IMR-90 (cell line): ENCODE measurements around the gene TNFRSF17. TPM values are rescaled to one million over a fixed set of nuclear protein-coding genes. Genes with fewer than 3 reads are reported as not detected.

Source experiments
- ATAC-seq: fragments of 200-7000 bp; cut with Tn5 transposase; 2 replicates; pipeline ENCODE4 v1.9.1; 2020; ENCODE audit warnings: low read depth, mild to moderate bottlenecking, moderate library complexity
- BruUV-seq: library from RNA; stranded (reverse); fragments of 400-500 nt; replicated peaks from 2 replicates; lab custom pipeline; 2021; lab: Mats Ljungman, UMichigan
- CTCF ChIA-PET: fragments of 300-600 bp; formaldehyde crosslinking; extraction: SDS; loops from one replicate; lab custom pipeline; 2021; ENCODE audit warnings: antibody characterized with exemption; lab: Yijun Ruan, JAX
- POLR2A ChIA-PET: fragments of 300-600 bp; sonication (Branson Sonifier 250); formaldehyde crosslinking; loops from one replicate; lab custom pipeline; 2022; ENCODE audit warnings: antibody characterized with exemption; ENCODE audit not compliant: unreplicated experiment; lab: Charles Lee
- DNase-seq: peaks from one replicate; pipeline ENCODE4 v3.0.0; 2013
- H2AFZ ChIP-seq: replicated peaks from 2 replicates; pipeline ENCODE3; 2013; ENCODE audit warnings: low read length, mild to moderate bottlenecking; ENCODE audit not compliant: poor library complexity
- H2AK5ac ChIP-seq: 2 replicates; pipeline ENCODE4 v1.6.1; 2013; ENCODE audit warnings: low read depth, low read length, inconsistent platforms
- H2AK9ac ChIP-seq: replicated peaks from 2 replicates; pipeline ENCODE3; 2013; ENCODE audit warnings: mild to moderate bottlenecking, low read depth, low read length, moderate library complexity; ENCODE audit not compliant: poor library complexity
- H2BK120ac ChIP-seq: 2 replicates; pipeline ENCODE4 v1.6.1; 2013; ENCODE audit warnings: low read depth, low read length, inconsistent platforms
- H2BK15ac ChIP-seq: 3 replicates; pipeline ENCODE4 v1.6.1; 2013; ENCODE audit warnings: low read depth, low read length, inconsistent platforms
- H2BK20ac ChIP-seq: 2 replicates; pipeline ENCODE4 v1.6.1; 2013; ENCODE audit warnings: low read depth, mild to moderate bottlenecking, inconsistent platforms, low read length, moderate library complexity
- H2BK5ac ChIP-seq: 2 replicates; pipeline ENCODE4 v1.6.1; 2013; ENCODE audit warnings: mild to moderate bottlenecking, low read depth, low read length, inconsistent platforms; ENCODE audit not compliant: poor library complexity, severe bottlenecking
- H3K14ac ChIP-seq: replicated peaks from 2 replicates; pipeline ENCODE4 v1.6.1; 2013; ENCODE audit warnings: low read depth, low read length, inconsistent platforms
- H3K18ac ChIP-seq: 2 replicates; pipeline ENCODE4 v1.6.1; 2013; ENCODE audit warnings: low read depth, low read length, control low read depth
- H3K23ac ChIP-seq: 2 replicates; pipeline ENCODE4 v1.6.1; 2013; ENCODE audit warnings: low read depth, low read length, inconsistent platforms
- H3K27ac ChIP-seq: 2 replicates; pipeline ENCODE4 v1.5.1; 2013; ENCODE audit warnings: mild to moderate bottlenecking, control low read depth, low read length; ENCODE audit not compliant: insufficient read depth
- H3K27me3 ChIP-seq: 2 replicates; pipeline ENCODE4 v1.6.1; 2013; ENCODE audit warnings: low read length; ENCODE audit not compliant: control insufficient read depth, insufficient read depth
- H3K36me3 ChIP-seq: 2 replicates; pipeline ENCODE4 v1.6.1; 2013; ENCODE audit warnings: low read length, mixed read lengths; ENCODE audit not compliant: control insufficient read depth, insufficient read depth
- H3K4ac ChIP-seq: 2 replicates; pipeline ENCODE4 v1.6.1; 2013; ENCODE audit warnings: low read depth, low read length, inconsistent platforms
- H3K4me1 ChIP-seq: 2 replicates; pipeline ENCODE4 v1.6.1; 2013; ENCODE audit warnings: low read length, mixed read lengths; ENCODE audit not compliant: control insufficient read depth, insufficient read depth
- H3K4me2 ChIP-seq: 2 replicates; pipeline ENCODE4 v1.6.1; 2013; ENCODE audit warnings: low read depth, mild to moderate bottlenecking, control low read depth, low read length, moderate library complexity
- H3K4me3 ChIP-seq: 2 replicates; pipeline ENCODE4 v1.5.1; 2013; ENCODE audit warnings: low read depth, mild to moderate bottlenecking, control low read depth, low read length, moderate library complexity; ENCODE audit not compliant: insufficient read depth
- H3K56ac ChIP-seq: 2 replicates; pipeline ENCODE4 v1.6.1; 2013; ENCODE audit warnings: low read length, inconsistent platforms; ENCODE audit not compliant: insufficient read depth; ENCODE audit errors: extremely low read depth
- H3K79me1 ChIP-seq, 2 experiments: 2 replicates each; pipeline ENCODE4 v1.6.1; 2013; ENCODE audit warnings: low read length in 2 of 2, inconsistent platforms in 1 of 2, low read depth in 1 of 2
- H3K9ac ChIP-seq: 2 replicates; pipeline ENCODE4 v1.6.1; 2013; ENCODE audit warnings: low read depth, low read length, control low read depth
- H3K9me1 ChIP-seq: 2 replicates; pipeline ENCODE4 v1.6.1; 2013; ENCODE audit warnings: low read length, inconsistent platforms; ENCODE audit not compliant: insufficient read depth
- H3K9me3 ChIP-seq: 2 replicates; pipeline ENCODE4 v1.6.1; 2013; ENCODE audit warnings: low read length; ENCODE audit not compliant: control insufficient read depth, insufficient read depth
- H4K20me1 ChIP-seq: 2 replicates; pipeline ENCODE4 v1.6.1; 2013; ENCODE audit warnings: low read length, inconsistent platforms; ENCODE audit not compliant: insufficient read depth
- H4K5ac ChIP-seq: 2 replicates; pipeline ENCODE4 v1.6.1; 2013; ENCODE audit warnings: mild to moderate bottlenecking, low read depth, low read length, control low read depth
- H4K8ac ChIP-seq, 2 experiments: 2 replicates each; pipeline ENCODE4 v1.6.1; 2013; ENCODE audit warnings: low read depth in 2 of 2, low read length in 2 of 2, control low read depth in 1 of 2, inconsistent platforms in 1 of 2
- H4K91ac ChIP-seq: 2 replicates; pipeline ENCODE4 v1.6.1; 2013; ENCODE audit warnings: low read depth, low read length, inconsistent platforms; ENCODE audit not compliant: insufficient read depth
- BHLHE40 ChIP-seq: fragments of 150-350 bp; IDR thresholded peaks from 2 replicates; pipeline ENCODE4 v1.6.1; 2016; ENCODE audit warnings: mild to moderate bottlenecking, low read depth, low read length
- CEBPB ChIP-seq: IDR thresholded peaks from 2 replicates; pipeline ENCODE4 v1.6.1; 2012; ENCODE audit warnings: low read depth, low read length, improper control_type of control experiment
- CHD1 ChIP-seq: IDR thresholded peaks from 2 replicates; pipeline ENCODE4 v1.6.1; 2012; ENCODE audit warnings: low read depth, low read length, improper control_type of control experiment
- FOS ChIP-seq: fragments of 150-350 bp; IDR thresholded peaks from 2 replicates; pipeline ENCODE4 v1.6.1; 2016; ENCODE audit warnings: low read depth, low read length
- MAFK ChIP-seq: IDR thresholded peaks from 2 replicates; pipeline ENCODE4 v1.6.1; 2012; ENCODE audit warnings: low read depth, low read length, improper control_type of control experiment
- MAZ ChIP-seq: IDR thresholded peaks from 2 replicates; pipeline ENCODE4 v1.6.1; 2012; ENCODE audit warnings: low read depth, mild to moderate bottlenecking, low read length, improper control_type of control experiment, moderate library complexity, borderline replicate concordance
- MXI1 ChIP-seq: IDR thresholded peaks from 2 replicates; pipeline ENCODE4 v1.6.1; 2012; ENCODE audit warnings: low read depth, mild to moderate bottlenecking, low read length, moderate library complexity, borderline replicate concordance
- NFE2L2 ChIP-seq: fragments of 150-350 bp; IDR thresholded peaks from 2 replicates; pipeline ENCODE4 v1.6.1; 2016; ENCODE audit warnings: low read depth, mild to moderate bottlenecking, low read length
- POLR2A ChIP-seq: IDR thresholded peaks from 2 replicates; pipeline ENCODE4 v1.6.1; 2012; ENCODE audit warnings: mild to moderate bottlenecking, low read depth, low read length
- RAD21 ChIP-seq: IDR thresholded peaks from 2 replicates; pipeline ENCODE4 v1.6.1; 2012; ENCODE audit warnings: low read length, improper control_type of control experiment
- RCOR1 ChIP-seq: IDR thresholded peaks from 2 replicates; pipeline ENCODE4 v1.6.1; 2012; ENCODE audit warnings: mild to moderate bottlenecking, low read length, improper control_type of control experiment; ENCODE audit not compliant: insufficient replicate concordance
- RFX5 ChIP-seq: IDR thresholded peaks from 2 replicates; pipeline ENCODE4 v1.8.0; 2012; ENCODE audit warnings: low read depth, mild to moderate bottlenecking, low read length, moderate library complexity
- SMC3 ChIP-seq: fragments of 150-350 bp; IDR thresholded peaks from 2 replicates; pipeline ENCODE4 v1.6.1; 2016; ENCODE audit warnings: low read depth, mild to moderate bottlenecking, antibody characterized with exemption, low read length, moderate library complexity
- WGBS, 2 experiments: methylation state at CpG; one replicate each; pipeline versions ENCODE4 v1.1.5 to v1.1.7; 2013; ENCODE audit warnings: missing lambda C conversion rate in 2 of 2; ENCODE audit not compliant: insufficient read length in 1 of 2; ENCODE audit errors: extremely low coverage in 2 of 2; 5-methylcytosine and 5-hydroxymethylcytosine counted together
- dilution Hi-C: fragments of 300-500 bp; cut with HindIII; formaldehyde crosslinking; loops from one replicate; pipeline ENCODE4 v1.14.3; 2018; ENCODE audit warnings: low sequenced_read_pairs; ENCODE audit not compliant: unreplicated experiment
- in situ Hi-C: fragments of 300-500 bp; cut with MboI; formaldehyde crosslinking; loops from 3 replicates; pipeline ENCODE4 v1.14.3; 2019; ENCODE audit warnings: low sequenced_read_pairs, inconsistent platforms, mixed read lengths
- intact Hi-C: fragments of 100-400 bp; cut with micrococcal nuclease; formaldehyde crosslinking; loops from 2 replicates; pipeline ENCODE4 v1.10.0; 2022
- polyA plus RNA-seq, 3 experiments: library from polyadenylated mRNA; depleted of rRNA; stranded (reverse); fragments of >200 nt; gene quantifications; 2 replicates each; pipeline ENCODE4 v1.2.3, GENCODE V29; 2012; ENCODE audit warnings: low replicate concordance in 1 of 3
- total RNA-seq: library from RNA; depleted of rRNA; stranded (reverse); fragments of >200 nt; gene quantifications from 2 replicates; pipeline ENCODE4 v1.2.3, GENCODE V29; 2012
- TF ChIP-seq, protein P1 (sequence below): conservative IDR thresholded peaks from 2 replicates; pipeline ENCODE4 v1.5.1; 2012; ENCODE audit warnings: mild to moderate bottlenecking, low read depth, low read length, improper control_type of control experiment
- TF ChIP-seq, protein P2 (sequence below): fragments of 150-350 bp; IDR thresholded peaks from 2 replicates; pipeline ENCODE4 v1.6.1; 2017; ENCODE audit warnings: mild to moderate bottlenecking, antibody characterized with exemption, low read length, low read depth

TNFRSF17 gene
- total and polyA plus RNA-seq, 2 of the 4 experiments (the other 2 are of a cell fraction) = not detected

DNA sequence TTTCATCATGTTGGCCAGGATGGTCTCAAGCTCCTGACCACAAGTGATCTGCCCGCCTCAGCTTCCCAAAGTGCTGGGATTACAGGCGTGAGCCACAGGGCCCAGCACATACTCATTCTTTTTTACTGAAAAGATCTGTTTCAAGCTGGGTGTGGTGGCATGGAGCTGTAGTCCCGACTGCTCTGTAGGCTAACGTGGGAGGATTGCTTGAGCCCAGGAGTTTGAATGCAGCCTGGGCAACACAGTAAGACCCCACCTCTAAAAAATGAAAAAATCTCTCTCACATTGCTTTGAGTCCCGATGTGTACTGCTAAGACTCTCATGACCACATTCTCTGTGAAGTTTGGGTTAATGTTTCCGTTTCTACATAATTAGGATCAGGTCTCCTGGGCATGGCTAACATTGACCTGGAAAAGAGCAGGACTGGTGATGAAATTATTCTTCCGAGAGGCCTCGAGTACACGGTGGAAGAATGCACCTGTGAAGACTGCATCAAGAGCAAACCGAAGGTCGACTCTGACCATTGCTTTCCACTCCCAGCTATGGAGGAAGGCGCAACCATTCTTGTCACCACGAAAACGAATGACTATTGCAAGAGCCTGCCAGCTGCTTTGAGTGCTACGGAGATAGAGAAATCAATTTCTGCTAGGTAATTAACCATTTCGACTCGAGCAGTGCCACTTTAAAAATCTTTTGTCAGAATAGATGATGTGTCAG, 2.3 kb downstream of the TNFRSF17 start:
- intact Hi-C loops (no loop called here), in situ Hi-C loops (no loop called here), dilution Hi-C loops (no loop called here)
- no peak for ATAC-seq
- H4K5ac ChIP-seq = no peak overlapping the region
- no peak overlapping the region for H2AK5ac ChIP-seq
- 60% methylated on average over 1 of the region's 17 CpGs; no CpG with 5 or more reads in 1 of the 2 experiments for WGBS, 2 experiments
- H3K14ac ChIP-seq = no peak overlapping the region
- H3K36me3 ChIP-seq = no peaks in the 10 kb centered on the region
- H3K79me1 ChIP-seq = no peaks in the 10 kb centered on the region
- BruUV-seq = no TSS peak
- H4K91ac ChIP-seq = no peak overlapping the region
- no peak overlapping the region for H2AK9ac ChIP-seq
- H3K9me3 ChIP-seq = no peaks in the 10 kb centered on the region
- no peak overlapping the region; the same call in 1 of the 2 replicates for H2BK20ac ChIP-seq
- H3K4ac ChIP-seq = no peak overlapping the region
- H3K27ac ChIP-seq = no peak overlapping the region
- DNase-seq = no peak
- ChIA-PET POLR2A (interaction anchor here (0.9 kb wide), 1 partner anchor 9 kb away, joined by 8 read pairs; the partner anchor contains the start of gene SNX29), CTCF (interaction anchor here (1.6 kb wide), 1 partner anchor 100 kb away, joined by 4 read pairs; no protein-coding TSS in a partner anchor)
- no peak overlapping the region for H3K4me3 ChIP-seq
- no peak overlapping the region for H3K23ac ChIP-seq
- no peak overlapping the region for H3K56ac ChIP-seq
- no peak overlapping the region for H3K9ac ChIP-seq
- H3K18ac ChIP-seq = no peak overlapping the region
- no peak overlapping the region for H2BK5ac ChIP-seq
- no peaks in the 10 kb centered on the region for H3K9me1 ChIP-seq
- no peaks in the 10 kb centered on the region for H4K20me1 ChIP-seq
- H2BK120ac ChIP-seq = no peak overlapping the region
- H2AFZ ChIP-seq = no peak overlapping the region
- no peak overlapping the region for H2BK15ac ChIP-seq
- H4K8ac ChIP-seq = no peak overlapping the region
- H3K27me3 ChIP-seq = no peaks in the 10 kb centered on the region
- no peak overlapping the region for H3K4me2 ChIP-seq
- peaks cover 5% of the 10 kb centered on the region; the same call in 1 of the 2 replicates for H3K4me1 ChIP-seq
- TF ChIP-seq MAZ (no peak), CHD1 (no peak), SMC3 (no peak), POLR2A (no peak), NFE2L2 (no peak), CEBPB (no peak), RCOR1 (no peak), BHLHE40 (no peak), MXI1 (no peak), FOS (no peak), MAFK (no peak), RFX5 (no peak), RAD21 (no peak)
- TF ChIP-seq, protein P1, sequence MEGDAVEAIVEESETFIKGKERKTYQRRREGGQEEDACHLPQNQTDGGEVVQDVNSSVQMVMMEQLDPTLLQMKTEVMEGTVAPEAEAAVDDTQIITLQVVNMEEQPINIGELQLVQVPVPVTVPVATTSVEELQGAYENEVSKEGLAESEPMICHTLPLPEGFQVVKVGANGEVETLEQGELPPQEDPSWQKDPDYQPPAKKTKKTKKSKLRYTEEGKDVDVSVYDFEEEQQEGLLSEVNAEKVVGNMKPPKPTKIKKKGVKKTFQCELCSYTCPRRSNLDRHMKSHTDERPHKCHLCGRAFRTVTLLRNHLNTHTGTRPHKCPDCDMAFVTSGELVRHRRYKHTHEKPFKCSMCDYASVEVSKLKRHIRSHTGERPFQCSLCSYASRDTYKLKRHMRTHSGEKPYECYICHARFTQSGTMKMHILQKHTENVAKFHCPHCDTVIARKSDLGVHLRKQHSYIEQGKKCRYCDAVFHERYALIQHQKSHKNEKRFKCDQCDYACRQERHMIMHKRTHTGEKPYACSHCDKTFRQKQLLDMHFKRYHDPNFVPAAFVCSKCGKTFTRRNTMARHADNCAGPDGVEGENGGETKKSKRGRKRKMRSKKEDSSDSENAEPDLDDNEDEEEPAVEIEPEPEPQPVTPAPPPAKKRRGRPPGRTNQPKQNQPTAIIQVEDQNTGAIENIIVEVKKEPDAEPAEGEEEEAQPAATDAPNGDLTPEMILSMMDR = no peak
- TF ChIP-seq, protein P2, sequence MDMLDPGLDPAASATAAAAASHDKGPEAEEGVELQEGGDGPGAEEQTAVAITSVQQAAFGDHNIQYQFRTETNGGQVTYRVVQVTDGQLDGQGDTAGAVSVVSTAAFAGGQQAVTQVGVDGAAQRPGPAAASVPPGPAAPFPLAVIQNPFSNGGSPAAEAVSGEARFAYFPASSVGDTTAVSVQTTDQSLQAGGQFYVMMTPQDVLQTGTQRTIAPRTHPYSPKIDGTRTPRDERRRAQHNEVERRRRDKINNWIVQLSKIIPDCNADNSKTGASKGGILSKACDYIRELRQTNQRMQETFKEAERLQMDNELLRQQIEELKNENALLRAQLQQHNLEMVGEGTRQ = no peak
